ENCODE data around the gene MBD2. TPM values are rescaled to one million over a fixed set of nuclear protein-coding genes. Genes with fewer than 3 reads are reported as not detected.

The MBD2 gene
- total and polyA plus RNA-seq, 2 donors (not counting 1 experiment from before 2014, with no cell fraction given): 53.0 to 134 TPM

DNA sequence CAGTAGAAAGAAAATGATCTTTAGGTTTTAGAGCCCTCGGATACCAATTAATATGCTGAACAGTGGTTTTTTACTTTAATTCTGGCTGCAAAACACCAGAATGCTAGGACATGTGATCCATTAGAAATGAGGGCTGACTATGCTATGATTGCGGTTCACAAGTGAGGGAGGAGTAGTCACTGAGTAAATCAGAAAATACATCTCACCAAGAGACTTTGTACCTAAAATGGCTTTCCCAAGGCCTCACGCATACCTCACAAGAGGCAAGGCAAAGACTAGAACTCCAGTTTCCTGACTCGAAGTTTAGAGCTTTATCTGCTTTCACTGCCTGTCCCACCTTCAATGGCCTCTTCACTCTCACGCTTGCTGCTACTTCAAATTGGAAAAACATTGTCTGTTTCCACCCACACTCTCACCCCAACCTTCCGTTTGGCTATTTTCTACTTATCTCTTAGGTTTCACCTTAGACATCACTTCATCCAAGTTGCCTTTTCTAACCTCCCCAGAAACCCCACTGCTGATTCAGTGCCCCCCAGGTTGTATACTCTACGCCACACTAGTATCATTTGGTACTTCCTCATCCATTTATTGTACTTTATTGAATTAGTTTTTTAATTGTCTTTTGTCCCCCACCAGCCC, 5.1 kb upstream of the MBD2 start:
- H3K36me3 ChIP-seq (replicated peaks in 1 of 2; ENCODE audit: control extremely low read depth in 1 of 2, control insufficient read depth in 1 of 2, extremely low read depth in 1 of 2, insufficient read depth in 2 of 2, low read length in 1 of 2): no peaks in the 10 kb centered on the region
- CTCF ChIA-PET: no interaction called here
- DNase-seq (no peak), ATAC-seq (ENCODE audit: low read depth) (no peak)
- H3K27ac ChIP-seq (ENCODE audit: low read length in 2 of 2): no peak overlapping the region
- peaks cover 4 to 5% of the 10 kb centered on the region in 2 donors for H3K4me1 ChIP-seq (ENCODE audit: control insufficient read depth in 2 of 2, insufficient read depth in 2 of 2, low read length in 2 of 2)
- 86% methylated on average over 4 of the region's 7 CpGs for whole genome bisulfite sequencing (ENCODE audit: insufficient coverage)
- Mint-ChIP-seq H3K27ac (no peak overlapping the region), H3K4me1 (peaks cover 6% of the 10 kb centered on the region), H3K4me3 (no peak overlapping the region), H3K27me3 (no peaks in the 10 kb centered on the region), H3K9me3 (ENCODE audit: insufficient read depth) (no peaks in the 10 kb centered on the region)
- H2AFZ ChIP-seq (ENCODE audit: insufficient read depth, low read depth, low read length, poor library complexity, severe bottlenecking): no peak overlapping the region
- no peaks in the 10 kb centered on the region for H3K27me3 ChIP-seq (replicated peaks in 1 of 4; ENCODE audit: control extremely low read depth in 1 of 4, control insufficient read depth in 3 of 4, insufficient read depth in 4 of 4, low read length in 3 of 4)
- no peaks in the 10 kb centered on the region for H3K79me2 ChIP-seq (ENCODE audit: control insufficient read depth, insufficient read depth, low read length)
- TF ChIP-seq EZH2 (IDR thresholded peaks at IDR 0.05; ENCODE audit: borderline replicate concordance, insufficient read depth, low read depth, low read length, poor library complexity, severe bottlenecking): no peak
- TF ChIP-seq, protein P1, sequence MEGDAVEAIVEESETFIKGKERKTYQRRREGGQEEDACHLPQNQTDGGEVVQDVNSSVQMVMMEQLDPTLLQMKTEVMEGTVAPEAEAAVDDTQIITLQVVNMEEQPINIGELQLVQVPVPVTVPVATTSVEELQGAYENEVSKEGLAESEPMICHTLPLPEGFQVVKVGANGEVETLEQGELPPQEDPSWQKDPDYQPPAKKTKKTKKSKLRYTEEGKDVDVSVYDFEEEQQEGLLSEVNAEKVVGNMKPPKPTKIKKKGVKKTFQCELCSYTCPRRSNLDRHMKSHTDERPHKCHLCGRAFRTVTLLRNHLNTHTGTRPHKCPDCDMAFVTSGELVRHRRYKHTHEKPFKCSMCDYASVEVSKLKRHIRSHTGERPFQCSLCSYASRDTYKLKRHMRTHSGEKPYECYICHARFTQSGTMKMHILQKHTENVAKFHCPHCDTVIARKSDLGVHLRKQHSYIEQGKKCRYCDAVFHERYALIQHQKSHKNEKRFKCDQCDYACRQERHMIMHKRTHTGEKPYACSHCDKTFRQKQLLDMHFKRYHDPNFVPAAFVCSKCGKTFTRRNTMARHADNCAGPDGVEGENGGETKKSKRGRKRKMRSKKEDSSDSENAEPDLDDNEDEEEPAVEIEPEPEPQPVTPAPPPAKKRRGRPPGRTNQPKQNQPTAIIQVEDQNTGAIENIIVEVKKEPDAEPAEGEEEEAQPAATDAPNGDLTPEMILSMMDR (IDR thresholded peaks at IDR 0.05): no peak
- POLR2A ChIA-PET: interaction anchor here (0.6 kb wide), 1 partner anchor 141 kb away, joined by 4 read pairs; no protein-coding TSS in a partner anchor
- intact Hi-C loops (cut with micrococcal nuclease): no loop called here
- no peaks in the 10 kb centered on the region for H4K20me1 ChIP-seq (ENCODE audit: control insufficient read depth, insufficient read depth, low read length, poor library complexity, severe bottlenecking)
- no peaks in the 10 kb centered on the region for H3K9me3 ChIP-seq (ENCODE audit: control extremely low read depth in 1 of 3, control insufficient read depth in 2 of 3, insufficient read depth in 1 of 3, low read length in 2 of 3)
- H3K9ac ChIP-seq (ENCODE audit: low read length): no peak overlapping the region
- no peak overlapping the region for H3K4me2 ChIP-seq (replicated peaks; ENCODE audit: low read depth, low read length, poor library complexity, severe bottlenecking)
- H3K4me3 ChIP-seq (ENCODE audit: control extremely low read depth in 1 of 5, extremely low read depth in 1 of 5, insufficient read depth in 1 of 5, low read depth in 2 of 5, low read length in 4 of 5): no peak overlapping the region

DNA sequence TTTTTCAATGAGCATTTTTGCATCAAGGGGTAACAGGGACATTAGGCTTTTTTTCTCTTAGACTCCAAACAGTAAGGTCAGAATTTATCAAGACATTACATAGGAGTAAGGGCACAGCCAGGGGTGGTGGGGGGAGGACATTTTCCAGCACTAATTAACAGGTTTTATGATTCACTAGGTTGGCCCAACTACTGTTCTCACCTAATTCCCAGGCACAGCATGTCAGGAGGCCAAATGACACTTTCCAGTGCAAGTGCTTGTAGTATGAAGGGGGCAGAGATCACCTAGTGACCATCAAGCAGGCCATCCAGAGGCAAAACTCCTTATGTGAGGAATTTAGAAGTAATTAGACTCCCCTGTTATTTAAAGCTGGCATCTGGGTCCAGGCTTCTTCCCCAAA, 3.9 kb upstream of the MBD2 start:
- no peak for TF ChIP-seq EZH2 (IDR thresholded peaks at IDR 0.05; ENCODE audit: borderline replicate concordance, insufficient read depth, low read depth, low read length, poor library complexity, severe bottlenecking)
- TF ChIP-seq, protein P1 (IDR thresholded peaks at IDR 0.05): no peak
- CTCF ChIA-PET: interaction anchor here (0.7 kb wide), 1 partner anchor 999 kb away, joined by 3 read pairs; no protein-coding TSS in a partner anchor
- Histone ChIP-seq H3K36me3 (replicated peaks in 1 of 2; ENCODE audit: control extremely low read depth in 1 of 2, control insufficient read depth in 1 of 2, extremely low read depth in 1 of 2, insufficient read depth in 2 of 2, low read length in 1 of 2) (no peaks in the 10 kb centered on the region), H3K27me3 (replicated peaks in 1 of 4; ENCODE audit: control extremely low read depth in 1 of 4, control insufficient read depth in 3 of 4, insufficient read depth in 4 of 4, low read length in 3 of 4) (no peaks in the 10 kb centered on the region), H3K4me1 (ENCODE audit: control insufficient read depth in 2 of 2, insufficient read depth in 2 of 2, low read length in 2 of 2) (peaks cover 7 to 9% of the 10 kb centered on the region in 2 donors), H3K79me2 (ENCODE audit: control insufficient read depth, insufficient read depth, low read length) (peaks cover 5% of the 10 kb centered on the region), H3K4me3 (ENCODE audit: control extremely low read depth in 1 of 5, extremely low read depth in 1 of 5, insufficient read depth in 1 of 5, low read depth in 2 of 5, low read length in 4 of 5) (no peak overlapping the region), H2AFZ (ENCODE audit: insufficient read depth, low read depth, low read length, poor library complexity, severe bottlenecking) (no peak overlapping the region), H4K20me1 (ENCODE audit: control insufficient read depth, insufficient read depth, low read length, poor library complexity, severe bottlenecking) (peaks cover 4% of the 10 kb centered on the region), H3K9ac (ENCODE audit: low read length) (no peak overlapping the region), H3K4me2 (replicated peaks; ENCODE audit: low read depth, low read length, poor library complexity, severe bottlenecking) (no peak overlapping the region), H3K9me3 (ENCODE audit: control extremely low read depth in 1 of 3, control insufficient read depth in 2 of 3, insufficient read depth in 1 of 3, low read length in 2 of 3) (no peaks in the 10 kb centered on the region), H3K27ac (ENCODE audit: low read length in 2 of 2) (no peak overlapping the region)
- POLR2A ChIA-PET: no interaction called here
- no peaks in the 10 kb centered on the region for H3K9me3 Mint-ChIP-seq (ENCODE audit: insufficient read depth)
- no peak overlapping the region for H3K4me3 Mint-ChIP-seq
- H3K4me1 Mint-ChIP-seq: peaks cover 12% of the 10 kb centered on the region
- H3K27me3 Mint-ChIP-seq: no peaks in the 10 kb centered on the region
- no peak for DNase-seq
- intact Hi-C loops (cut with micrococcal nuclease): no loop called here
- ATAC-seq (ENCODE audit: low read depth): no peak
- no peak overlapping the region for H3K27ac Mint-ChIP-seq
